ENCODE data around the gene RNF187.
"Not testable (repeated sequence)": the region's sequence is repeated elsewhere in the genome, so short reads cannot be mapped to it uniquely, and the experiment has no call there.

Gene RNF187

GRCh38 chr1:228500143-228500734 lies 13.1 kb downstream of the RNF187 start:
- DNase-seq (ENCODE audit: low read depth): no peak
- no peak overlapping the region for H3K4me3 ChIP-seq (ENCODE audit: low read length)
- TF ChIP-seq CTCF (conservative IDR thresholded peaks at IDR 0.05; ENCODE audit: low read depth, low read length): no peak

- TF ChIP-seq CTCF (conservative IDR thresholded peaks at IDR 0.05; ENCODE audit: low read depth, low read length): peak; percentile 97
- no peak overlapping the region for H3K4me3 ChIP-seq (ENCODE audit: low read length)
- DNase-seq (ENCODE audit: low read depth): peak; percentile 34
These were observed 14.0 kb downstream of the RNF187 start for GRCh38 chr1:228500901-228501871.

GRCh38 chr1:228502522-228502921 lies 15.3 kb downstream of the RNF187 start:
- H3K4me3 ChIP-seq (ENCODE audit: low read length): no peak overlapping the region
- no peak for TF ChIP-seq CTCF (conservative IDR thresholded peaks at IDR 0.05; ENCODE audit: low read depth, low read length)
- DNase-seq (ENCODE audit: low read depth): no peak

GRCh38 chr1:228505944-228506343 lies 18.8 kb downstream of the RNF187 start:
- H3K4me3 ChIP-seq (ENCODE audit: low read length); DNase-seq (ENCODE audit: low read depth): not testable (repeated sequence)

GRCh38 chr1:228507961-228508652 lies 20.9 kb downstream of the RNF187 start:
- no peak for TF ChIP-seq CTCF (conservative IDR thresholded peaks at IDR 0.05; ENCODE audit: low read depth, low read length)

GRCh38 chr1:228508840-228509415 lies 21.7 kb downstream of the RNF187 start:
- no peak overlapping the region for H3K4me3 ChIP-seq (ENCODE audit: low read length)
- DNase-seq (ENCODE audit: low read depth): no peak

More at GRCh38 chr1:228507961-228508652, 20.9 kb downstream of the RNF187 start:
- no peak overlapping the region for H3K4me3 ChIP-seq (ENCODE audit: low read length)
- no peak for DNase-seq (ENCODE audit: low read depth)

More at GRCh38 chr1:228508840-228509415, 21.7 kb downstream of the RNF187 start:
- TF ChIP-seq CTCF (conservative IDR thresholded peaks at IDR 0.05; ENCODE audit: low read depth, low read length): no peak
